ENCODE results near the gene HJV.
A peak's percentile ranks its signal among the peaks of the same experiment; 100 is the strongest.

HJV gene

GRCh38 chr1:145996433-145997015, 25.0 kb downstream of the HJV start, which contains the start of gene TXNIP (continued):
- no peak for TF ChIP-seq ZBTB48 (tag by site-specific recombination; IDR thresholded peaks at IDR 0.05)
- no peak for TF ChIP-seq ZNF18 (tag by site-specific recombination; IDR thresholded peaks at IDR 0.05)
- no peak for TF ChIP-seq ZNF654 (tag by site-specific recombination; IDR thresholded peaks at IDR 0.05; ENCODE audit: low read depth)
- 0 out of 2 replicates have a peak, but pooled peaks have one; percentile 11 for TF ChIP-seq ZNF639 (tag by site-specific recombination; IDR thresholded peaks at IDR 0.05)
- TF ChIP-seq ZNF561 (tag by site-specific recombination; IDR thresholded peaks at IDR 0.05; ENCODE audit: borderline replicate concordance), result peak; percentile 53; the same call in 1 of the 2 replicates
- 0 out of 2 replicates have a peak, but pooled peaks have one; percentile 24 for TF ChIP-seq ZBTB44 (tag by site-specific recombination; IDR thresholded peaks at IDR 0.05)
- no peak for TF ChIP-seq ZNF37A (tag by site-specific recombination; IDR thresholded peaks at IDR 0.05)
- TF ChIP-seq ZNF26 (tag by site-specific recombination; IDR thresholded peaks at IDR 0.05), result no peak
- peak; percentile 31; the same call in 1 of the 2 replicates for TF ChIP-seq ZNF391 (tag by site-specific recombination; IDR thresholded peaks at IDR 0.05; ENCODE audit: borderline replicate concordance, low read depth)
- TF ChIP-seq ZFHX2 (tag by site-specific recombination; conservative IDR thresholded peaks at IDR 0.05), result no peak
- no peak for TF ChIP-seq ZNF23 (tag by site-specific recombination; IDR thresholded peaks at IDR 0.05; ENCODE audit: borderline replicate concordance)
- peak; percentile 75 for TF ChIP-seq ZNF660 (tag by site-specific recombination; IDR thresholded peaks at IDR 0.05)
- no peak for TF ChIP-seq ZSCAN16 (tag by site-specific recombination; IDR thresholded peaks at IDR 0.05)
- no peak for TF ChIP-seq ZNF664 (tag by site-specific recombination; IDR thresholded peaks at IDR 0.05)
- no peak for TF ChIP-seq ZNF544 (tag by site-specific recombination; IDR thresholded peaks at IDR 0.05)
- TF ChIP-seq SETDB1 (IDR thresholded peaks at IDR 0.05; ENCODE audit: insufficient read length, low read length), result no peak
- TF ChIP-seq ZNF558 (tag by site-specific recombination; IDR thresholded peaks at IDR 0.05), result no peak; the same call in 1 of the 2 replicates
- TF ChIP-seq ZBTB21 (tag by site-specific recombination; IDR thresholded peaks at IDR 0.05), result 0 out of 2 replicates have a peak, but pooled peaks have one; percentile 9
- peak; percentile 70 for TF ChIP-seq ZIC2 (tag by site-specific recombination; IDR thresholded peaks at IDR 0.05)
- TF ChIP-seq ZNF148 (tag by site-specific recombination; IDR thresholded peaks at IDR 0.05; ENCODE audit: borderline replicate concordance), result no peak
- no peak for TF ChIP-seq ZNF677 (tag by site-specific recombination; IDR thresholded peaks at IDR 0.05)
- TF ChIP-seq ZNF2 (tag by site-specific recombination; IDR thresholded peaks at IDR 0.05), result peak; percentile 78
- TF ChIP-seq KLF8 (tag by site-specific recombination; IDR thresholded peaks at IDR 0.05), result peak; percentile 58; the same call in 1 of the 2 replicates
- TF ChIP-seq ZNF518A (tag by site-specific recombination; conservative IDR thresholded peaks at IDR 0.05; ENCODE audit: low read depth), result peak; percentile 49; the same call in 1 of the 2 replicates
- TF ChIP-seq MZF1 (tag by site-specific recombination; IDR thresholded peaks at IDR 0.05; ENCODE audit: borderline replicate concordance), result no peak
- peak; percentile 74 for TF ChIP-seq ZNF324 (tag by site-specific recombination; IDR thresholded peaks at IDR 0.05)
